HAP-1 (cell line): ENCODE results near the gene OR5K4.
A peak's percentile ranks its signal among the peaks of the same experiment; 100 is the strongest.

ENCODE experiments used
- DNase-seq, 2 experiments: peaks; one replicate each; pipeline ENCODE4 v3.0.0-alpha.2; 2016 to 2020; ENCODE audit warnings: low spot score in 2 of 2
- H3K27me3 ChIP-seq: fragments of 250-450 bp; sonication (Bioruptor Pico); 2 replicates; pipeline ENCODE4 v1.5.1; 2020; ENCODE audit warnings: low read depth, mild to moderate bottlenecking, moderate library complexity
- H3K36me3 ChIP-seq: fragments of 250-450 bp; sonication (Bioruptor Pico); replicated peaks from 2 replicates; pipeline ENCODE4 v1.5.1; 2020; ENCODE audit warnings: mild to moderate bottlenecking
- H3K4me1 ChIP-seq: fragments of 250-450 bp; sonication (Bioruptor Pico); 2 replicates; pipeline ENCODE4 v1.5.1; 2020; ENCODE audit warnings: mild to moderate bottlenecking
- H3K4me3 ChIP-seq: fragments of 250-450 bp; sonication (Bioruptor Pico); 2 replicates; pipeline ENCODE4 v1.5.1; 2020; ENCODE audit warnings: mild to moderate bottlenecking, moderate library complexity
- H3K9me3 ChIP-seq: fragments of 250-450 bp; sonication (Bioruptor Pico); 2 replicates; pipeline ENCODE4 v1.5.1; 2020; ENCODE audit warnings: mild to moderate bottlenecking, moderate library complexity
- in situ Hi-C: fragments of 300-500 bp; cut with MboI; formaldehyde crosslinking; loops from 3 replicates; pipeline ENCODE4 v1.14.3; 2020; ENCODE audit warnings: low sequenced_read_pairs, inconsistent platforms, mixed read lengths

The OR5K4 gene, protein sequence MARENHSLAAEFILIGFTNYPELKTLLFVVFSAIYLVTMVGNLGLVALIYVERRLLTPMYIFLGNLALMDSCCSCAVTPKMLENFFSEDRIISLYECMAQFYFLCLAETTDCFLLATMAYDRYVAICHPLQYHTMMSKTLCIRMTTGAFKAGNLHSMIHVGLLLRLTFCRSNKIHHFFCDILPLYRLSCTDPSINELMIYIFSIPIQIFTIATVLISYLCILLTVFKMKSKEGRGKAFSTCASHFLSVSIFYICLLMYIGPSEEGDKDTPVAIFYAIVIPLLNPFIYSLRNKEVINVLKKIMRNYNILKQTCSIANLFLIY

DNA sequence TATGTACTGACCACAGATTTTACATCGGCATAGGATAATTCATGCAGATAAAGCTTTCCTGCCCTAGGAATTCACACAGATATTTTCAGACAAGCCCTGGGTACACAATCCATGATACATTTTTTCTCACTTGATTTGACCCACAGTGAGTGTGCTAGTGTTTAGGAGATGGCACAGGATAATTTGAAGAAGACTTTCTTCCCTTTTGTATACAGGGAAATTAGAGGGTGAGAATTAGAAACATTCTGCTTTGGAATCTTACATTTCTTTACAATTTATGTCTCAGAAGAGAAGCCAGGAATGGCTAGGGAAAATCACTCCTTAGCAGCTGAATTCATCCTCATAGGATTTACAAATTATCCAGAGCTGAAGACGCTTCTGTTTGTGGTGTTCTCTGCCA is at the start of gene OR5K4:
Gene OR5K4, plus strand, starts transcription at position 301 of the 400 bp plus-strand sequence. Its CDS starts 0 bp downstream, at position 301.
- no peaks in the 10 kb centered on the region for H3K9me3 ChIP-seq
- no peaks in the 10 kb centered on the region for H3K36me3 ChIP-seq
- no peaks in the 10 kb centered on the region for H3K27me3 ChIP-seq
- no peaks in the 10 kb centered on the region for H3K4me1 ChIP-seq
- in situ Hi-C loops = no loop called here
- H3K4me3 ChIP-seq = no peak within 1 kb of the TSS
- DNase-seq = no peak

DNA sequence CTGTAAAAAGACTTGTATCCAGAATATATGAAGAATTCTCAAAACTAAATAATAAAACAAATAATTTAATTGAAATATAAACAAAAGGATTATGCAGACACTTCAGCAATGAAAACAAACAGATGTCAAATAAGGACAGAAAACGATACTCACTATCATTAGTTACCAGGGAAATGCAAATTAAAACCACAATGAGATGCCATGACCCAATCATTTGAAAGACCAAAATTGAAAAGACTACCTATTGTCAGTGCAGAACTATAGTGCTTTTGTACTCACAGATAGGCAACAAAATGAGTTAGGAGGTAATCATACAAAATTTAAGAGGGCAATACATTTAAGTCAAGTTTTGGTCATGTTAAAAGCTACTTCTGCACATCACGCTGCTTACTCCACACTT is 31.6 kb upstream of the OR5K4 start:
- Histone ChIP-seq H3K27me3 (peaks cover under 1% of the 10 kb centered on the region; the same call in 1 of the 2 replicates), H3K36me3 (no peaks in the 10 kb centered on the region), H3K9me3 (no peaks in the 10 kb centered on the region), H3K4me1 (no peaks in the 10 kb centered on the region), H3K4me3 (no peak overlapping the region)
- no peak for DNase-seq
- in situ Hi-C loops = no loop called here

DNA sequence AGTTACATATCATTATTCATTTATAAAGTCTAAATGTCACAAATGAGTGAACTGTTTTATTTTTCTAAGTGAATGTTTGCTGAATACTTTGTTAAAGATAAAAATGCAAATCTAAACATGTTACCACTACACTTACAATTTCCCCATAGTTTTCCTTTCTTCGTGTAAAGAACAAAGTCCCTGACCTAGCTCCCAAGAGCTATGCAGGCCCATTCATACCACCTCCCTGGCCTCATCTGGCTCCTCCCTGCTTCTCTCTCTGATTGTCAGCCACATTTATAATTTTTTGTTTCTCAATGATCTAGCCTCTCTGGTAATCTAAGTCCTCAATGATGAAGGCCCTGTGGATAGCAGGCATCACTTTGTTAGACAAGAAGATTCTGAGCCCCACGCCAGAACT is 31.0 kb upstream of the OR5K4 start:
- H3K27me3 ChIP-seq = peaks cover 3% of the 10 kb centered on the region
- H3K36me3 ChIP-seq = no peaks in the 10 kb centered on the region
- DNase-seq = no peak
- H3K4me1 ChIP-seq = no peaks in the 10 kb centered on the region
- in situ Hi-C loops = no loop called here
- no peak overlapping the region for H3K4me3 ChIP-seq
- H3K9me3 ChIP-seq = no peaks in the 10 kb centered on the region

DNA sequence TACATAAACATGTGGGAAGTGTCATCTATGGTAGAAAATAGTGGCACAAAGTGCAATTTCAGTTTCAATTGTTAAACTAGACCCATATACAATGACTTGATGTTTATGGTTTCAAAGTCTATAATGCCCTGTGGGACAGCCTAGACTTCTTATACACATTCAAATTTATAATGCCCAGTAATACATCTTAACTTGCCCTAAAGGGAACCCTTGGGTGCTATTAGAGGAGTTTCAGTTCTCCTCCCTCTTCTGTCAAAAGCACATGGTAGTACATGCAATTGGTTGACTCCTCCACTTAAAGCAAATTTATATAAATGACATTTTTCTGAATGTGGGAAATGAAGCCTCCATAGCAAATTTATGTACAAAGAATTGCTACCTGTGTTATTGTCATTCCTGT is 30.2 kb upstream of the OR5K4 start:
- no peaks in the 10 kb centered on the region for H3K36me3 ChIP-seq
- in situ Hi-C loops = no loop called here
- H3K4me1 ChIP-seq = no peaks in the 10 kb centered on the region
- H3K27me3 ChIP-seq = peaks cover 8% of the 10 kb centered on the region
- no peak for DNase-seq
- no peaks in the 10 kb centered on the region for H3K9me3 ChIP-seq
- no peak overlapping the region for H3K4me3 ChIP-seq

DNA sequence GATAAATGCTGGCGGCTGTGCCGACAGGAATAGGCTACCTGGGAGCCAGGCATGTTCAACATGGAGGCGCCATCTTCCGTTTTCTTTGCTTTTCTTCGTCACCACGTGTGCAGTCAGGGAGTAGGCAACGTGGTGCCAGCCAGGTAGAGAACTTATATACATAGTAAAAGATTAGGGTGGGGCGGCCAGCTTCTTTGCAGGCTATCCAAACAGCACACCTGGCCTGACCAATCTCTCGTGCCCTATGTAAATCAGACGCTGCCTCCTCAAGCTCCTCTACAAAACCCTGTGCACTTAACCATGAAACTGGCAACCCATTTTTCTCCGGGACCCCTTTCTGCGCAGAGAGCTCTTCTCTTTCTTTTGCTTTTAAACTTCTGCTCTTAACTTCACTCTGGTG is 28.6 kb upstream of the OR5K4 start:
- in situ Hi-C loops = loop anchor here (5.0 to 25.0 kb wide), 2 partner anchors 283 to 538 kb away; no protein-coding TSS in a partner anchor
- no peak for DNase-seq
- no peaks in the 10 kb centered on the region for H3K9me3 ChIP-seq
- H3K27me3 ChIP-seq = peaks cover 8% of the 10 kb centered on the region
- H3K36me3 ChIP-seq = no peaks in the 10 kb centered on the region
- H3K4me3 ChIP-seq = no peak overlapping the region
- H3K4me1 ChIP-seq = no peaks in the 10 kb centered on the region

DNA sequence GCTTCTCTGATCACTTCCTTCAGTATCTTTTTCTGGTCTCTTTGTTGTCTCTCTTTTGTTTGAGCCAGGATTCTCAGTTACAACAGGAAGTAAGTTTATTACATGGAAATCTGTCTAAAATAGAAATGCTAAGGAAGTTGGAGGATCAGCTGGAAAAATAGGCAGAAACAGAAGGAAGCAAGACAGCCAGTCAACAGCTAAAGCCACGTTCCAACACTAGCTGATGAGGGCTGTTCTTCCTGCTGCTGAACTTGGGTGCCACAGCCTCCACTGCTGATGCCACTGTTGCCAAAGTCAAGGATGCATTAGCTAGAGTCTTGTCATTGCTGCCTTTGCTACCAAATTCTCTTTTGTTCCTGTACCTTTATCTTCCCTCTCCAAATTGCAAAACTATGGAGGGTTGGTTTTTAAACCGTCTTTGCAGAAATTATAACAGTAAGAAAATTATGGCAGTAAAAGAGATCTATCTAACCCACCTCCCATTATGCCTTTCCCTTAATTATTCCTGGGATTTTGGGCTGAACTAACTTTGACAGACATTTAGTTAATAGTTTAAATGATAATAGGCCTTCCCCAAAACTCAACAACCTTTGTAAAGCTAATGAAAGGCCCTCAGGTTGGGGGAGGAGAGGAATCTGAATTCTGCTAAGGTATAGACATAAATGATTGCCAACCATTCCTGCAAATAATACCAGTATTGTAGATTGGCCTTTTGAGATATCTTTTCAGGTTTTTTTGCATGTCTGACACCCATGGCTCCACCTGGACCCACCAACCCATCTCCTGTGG is 27.4 kb upstream of the OR5K4 start:
- H3K27me3 ChIP-seq = peaks cover 8% of the 10 kb centered on the region
- no peaks in the 10 kb centered on the region for H3K36me3 ChIP-seq
- no peaks in the 10 kb centered on the region for H3K4me1 ChIP-seq
- no peak overlapping the region for H3K4me3 ChIP-seq
- H3K9me3 ChIP-seq = no peaks in the 10 kb centered on the region
- no peak for DNase-seq
- in situ Hi-C loops = loop anchor here (5.0 to 25.0 kb wide), 2 partner anchors 284 to 539 kb away; no protein-coding TSS in a partner anchor

DNA sequence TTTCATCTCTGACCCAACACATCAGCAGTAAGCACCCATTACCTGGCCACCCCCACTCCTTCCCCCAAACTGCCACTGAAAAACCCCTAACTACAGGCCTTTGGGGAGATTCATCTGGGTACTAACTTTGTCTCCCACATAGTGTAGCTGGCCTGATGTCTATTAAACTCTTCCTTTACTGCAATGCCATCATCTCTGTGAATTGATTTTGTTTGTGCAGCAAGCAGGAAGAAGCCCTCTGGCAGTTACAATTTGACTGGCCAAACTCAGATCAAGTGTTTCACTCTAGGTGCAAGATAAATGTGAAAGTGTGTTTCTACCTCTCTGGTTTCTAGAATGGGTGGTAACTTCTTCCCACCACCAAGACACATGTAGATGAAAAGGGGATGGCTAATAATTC is 26.7 kb upstream of the OR5K4 start:
- Histone ChIP-seq H3K4me3 (no peak overlapping the region), H3K4me1 (no peaks in the 10 kb centered on the region), H3K9me3 (no peaks in the 10 kb centered on the region), H3K27me3 (peaks cover 8% of the 10 kb centered on the region), H3K36me3 (no peaks in the 10 kb centered on the region)
- in situ Hi-C loops = loop anchor here (5.0 to 25.0 kb wide), 2 partner anchors 285 to 540 kb away; no protein-coding TSS in a partner anchor
- DNase-seq = no peak

DNA sequence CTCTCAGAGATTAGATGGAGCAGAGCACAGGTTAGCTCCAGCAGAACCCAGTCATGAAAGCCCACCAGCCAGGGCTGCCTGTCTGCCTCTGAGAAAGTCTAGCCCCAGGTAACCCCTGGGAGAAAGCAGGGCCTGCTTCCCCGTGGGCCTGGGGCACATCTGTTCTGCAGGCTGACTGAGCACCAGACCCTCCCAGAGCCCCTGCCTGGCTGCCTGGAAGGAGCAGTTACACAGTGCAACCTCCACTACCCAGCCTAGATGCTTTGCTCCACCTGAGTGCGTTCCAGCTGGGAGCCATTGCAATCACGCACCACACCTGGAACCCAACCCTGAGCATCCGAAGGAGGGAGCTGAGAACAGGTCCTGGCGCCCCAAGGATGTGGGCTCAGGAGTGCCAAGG is 24.7 kb upstream of the OR5K4 start:
- DNase-seq = no peak
- peaks cover 8% of the 10 kb centered on the region for H3K27me3 ChIP-seq
- in situ Hi-C loops = loop anchor here (5.0 to 25.0 kb wide), 2 partner anchors 287 to 542 kb away; no protein-coding TSS in a partner anchor
- H3K36me3 ChIP-seq = no peaks in the 10 kb centered on the region
- H3K4me1 ChIP-seq = no peaks in the 10 kb centered on the region
- H3K9me3 ChIP-seq = no peaks in the 10 kb centered on the region
- H3K4me3 ChIP-seq = no peak overlapping the region

DNA sequence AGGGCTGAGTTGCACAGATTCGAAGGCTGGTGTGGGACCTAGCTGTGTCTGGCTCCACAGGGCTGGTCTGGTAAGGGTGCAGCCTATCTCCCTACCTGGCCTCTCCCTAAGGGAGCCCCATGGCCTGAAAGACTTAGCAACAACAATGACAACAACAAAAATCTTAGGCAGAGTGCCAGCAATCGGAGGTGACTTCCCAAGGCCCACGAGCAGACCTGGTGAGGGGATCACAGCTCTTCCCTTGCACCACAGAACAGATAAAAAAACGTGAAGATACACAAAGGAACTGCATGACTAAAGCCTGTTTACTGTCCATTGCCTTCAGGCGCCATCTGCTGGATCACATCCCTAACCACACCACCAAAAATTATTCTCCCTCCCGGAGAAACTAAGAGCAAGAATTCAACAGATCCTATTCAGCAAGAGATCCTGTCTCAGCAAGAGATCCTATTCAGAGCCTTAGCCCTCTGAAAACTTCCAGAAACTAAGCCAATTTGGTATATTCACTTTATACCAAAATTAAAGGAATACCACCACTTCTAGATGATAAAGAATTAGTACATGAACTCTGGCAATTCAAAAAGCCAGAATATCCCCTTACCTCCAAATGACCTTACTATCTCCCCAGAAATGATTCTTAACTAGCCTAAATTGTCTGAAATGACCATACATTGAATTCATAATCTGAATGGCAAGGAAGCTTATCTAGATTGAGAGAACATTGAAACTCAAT is 24.1 kb upstream of the OR5K4 start:
- DNase-seq = peak; percentile 62 to 66
- Histone ChIP-seq H3K4me3 (no peak overlapping the region), H3K36me3 (no peaks in the 10 kb centered on the region), H3K4me1 (no peaks in the 10 kb centered on the region), H3K9me3 (no peaks in the 10 kb centered on the region), H3K27me3 (peaks cover 11% of the 10 kb centered on the region)
- in situ Hi-C loops = loop anchor here (5.0 to 25.0 kb wide), 2 partner anchors 287 to 542 kb away; no protein-coding TSS in a partner anchor

DNA sequence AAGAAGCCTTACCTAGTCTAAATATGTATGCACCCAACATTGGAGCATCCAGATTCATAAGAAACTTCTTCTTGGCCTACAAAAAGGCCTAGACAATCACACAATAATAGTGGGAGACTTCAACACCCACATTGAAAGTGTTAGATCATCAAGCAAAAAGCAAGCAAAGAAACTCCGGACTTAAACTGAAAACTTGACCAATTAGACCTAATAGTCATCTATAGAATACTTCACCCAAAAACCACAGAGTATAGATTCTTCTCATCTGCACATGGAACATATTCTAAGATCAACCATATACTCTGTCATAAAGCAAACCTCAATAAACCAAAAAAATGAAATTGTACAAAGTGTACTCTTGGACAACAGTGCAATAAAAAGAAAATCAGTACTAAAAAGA is 22.3 kb upstream of the OR5K4 start:
- in situ Hi-C loops = loop anchor here (25.0 kb wide), 1 partner anchor 544 kb away; no protein-coding TSS in a partner anchor
- no peak overlapping the region for H3K4me3 ChIP-seq
- peaks cover 11% of the 10 kb centered on the region for H3K27me3 ChIP-seq
- no peak for DNase-seq
- no peaks in the 10 kb centered on the region for H3K9me3 ChIP-seq
- H3K36me3 ChIP-seq = no peaks in the 10 kb centered on the region
- no peaks in the 10 kb centered on the region for H3K4me1 ChIP-seq

DNA sequence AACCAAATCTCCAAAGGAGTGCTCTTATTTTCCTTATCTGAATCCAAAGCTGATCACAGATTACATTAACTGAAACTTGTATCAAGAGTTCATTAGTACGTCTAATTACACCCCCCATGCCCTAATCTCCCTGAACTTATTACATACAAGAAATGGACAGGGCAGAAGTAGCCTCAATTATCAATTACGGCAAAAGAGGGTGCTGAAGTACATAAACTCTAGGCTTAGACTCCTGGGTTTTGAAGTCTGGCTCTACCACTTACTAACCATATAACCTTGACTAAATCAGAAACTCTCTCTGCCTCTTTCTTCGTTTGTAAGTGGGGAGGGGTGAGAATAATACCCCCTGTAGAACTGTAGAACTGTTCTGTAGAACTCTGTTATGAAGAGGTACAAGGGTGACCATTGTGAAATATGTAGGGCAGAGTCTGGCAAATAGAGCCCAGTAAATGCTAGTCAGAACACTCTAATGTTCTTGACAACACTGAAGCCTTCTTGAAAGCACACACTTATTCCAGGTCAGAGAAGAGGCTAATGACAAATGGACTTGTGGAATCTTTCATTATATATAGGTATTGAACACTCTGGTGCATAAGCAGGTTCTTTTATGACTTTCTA is 19.6 kb upstream of the OR5K4 start:
- H3K36me3 ChIP-seq = no peaks in the 10 kb centered on the region
- H3K4me3 ChIP-seq = no peak overlapping the region
- H3K27me3 ChIP-seq = peaks cover 3% of the 10 kb centered on the region; the same call in 1 of the 2 replicates
- no peak for DNase-seq
- no peaks in the 10 kb centered on the region for H3K9me3 ChIP-seq
- H3K4me1 ChIP-seq = no peaks in the 10 kb centered on the region
- in situ Hi-C loops = loop anchor here (25.0 kb wide), 1 partner anchor 547 kb away; no protein-coding TSS in a partner anchor

DNA sequence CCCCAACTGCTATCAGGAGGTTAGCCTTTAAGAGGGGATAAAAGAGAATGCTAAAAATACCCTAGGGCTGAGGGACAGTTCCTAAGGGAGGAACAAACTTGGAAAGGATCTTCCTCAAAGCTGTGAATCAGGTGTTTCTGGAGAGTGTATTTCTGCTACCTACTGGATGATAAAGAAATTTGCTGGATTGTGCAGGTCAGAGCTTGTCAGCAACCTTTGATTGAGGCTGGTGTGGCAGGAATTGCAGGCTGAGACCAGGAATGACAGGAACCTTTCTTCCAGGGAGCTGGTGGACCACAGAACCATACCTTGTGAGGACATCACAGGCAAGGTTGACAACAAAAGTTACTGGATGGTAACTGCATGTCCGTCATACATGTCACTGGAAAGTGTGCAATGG is 14.6 kb upstream of the OR5K4 start:
- 0 out of 2 replicates have a peak, but pooled peaks cover 6% of the 10 kb centered on the region for H3K27me3 ChIP-seq
- H3K4me1 ChIP-seq = no peaks in the 10 kb centered on the region
- no peaks in the 10 kb centered on the region for H3K36me3 ChIP-seq
- H3K9me3 ChIP-seq = no peaks in the 10 kb centered on the region
- in situ Hi-C loops = loop anchor here (25.0 kb wide), 1 partner anchor 552 kb away; no protein-coding TSS in a partner anchor
- DNase-seq = no peak
- H3K4me3 ChIP-seq = no peak overlapping the region

DNA sequence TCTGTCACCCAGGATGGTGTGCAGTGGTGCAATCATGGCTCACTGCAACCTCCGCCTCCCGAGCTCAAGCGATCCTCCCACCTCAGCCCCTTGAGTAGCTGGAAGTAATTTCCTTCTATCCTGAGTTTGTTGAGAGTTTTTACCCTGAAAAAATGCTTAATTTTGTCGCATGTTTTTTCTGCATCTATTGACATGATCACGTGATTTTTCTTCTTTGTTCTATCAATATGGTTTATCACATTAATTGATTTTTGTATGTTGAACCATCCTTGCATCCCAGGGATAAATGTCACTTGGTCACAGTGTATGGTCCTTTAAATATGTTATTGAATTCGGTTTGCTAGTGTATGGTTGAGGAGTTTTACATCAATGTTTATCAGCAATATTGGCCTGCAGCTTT is 11.9 kb upstream of the OR5K4 start:
- no peak for DNase-seq
- H3K4me3 ChIP-seq = no peak overlapping the region
- in situ Hi-C loops = loop anchor here (25.0 kb wide), 1 partner anchor 554 kb away; no protein-coding TSS in a partner anchor
- no peaks in the 10 kb centered on the region for H3K9me3 ChIP-seq
- no peaks in the 10 kb centered on the region for H3K36me3 ChIP-seq
- H3K4me1 ChIP-seq = no peaks in the 10 kb centered on the region
- H3K27me3 ChIP-seq = 0 out of 2 replicates have a peak, but pooled peaks cover 3% of the 10 kb centered on the region
